SH-SY5Y (cell line): ENCODE results near the gene LRRC15.

Source experiments
- GATA2 ChIP-seq: IDR thresholded peaks from 2 replicates; pipeline ENCODE4 v1.6.1; 2011; ENCODE audit warnings: mild to moderate bottlenecking, low read depth, low read length
- GATA3 ChIP-seq: IDR thresholded peaks from 2 replicates; pipeline ENCODE4 v1.6.1; 2011; ENCODE audit warnings: low read depth, mild to moderate bottlenecking, low read length, moderate library complexity

Gene LRRC15

GRCh38 chr3:194306771-194307640 is 62.5 kb downstream of the LRRC15 start:
- TF ChIP-seq GATA3: no peak
- no peak for TF ChIP-seq GATA2

GRCh38 chr3:194306109-194306686 is 63.3 kb downstream of the LRRC15 start:
- TF ChIP-seq GATA3 (no peak), GATA2 (no peak)

GRCh38 chr3:194305356-194306108 is 64.0 kb downstream of the LRRC15 start:
- no peak for TF ChIP-seq GATA3
